ENCODE data around the gene CRIP1. TPM values are rescaled to one million over a fixed set of nuclear protein-coding genes. Genes with fewer than 3 reads are reported as not detected.

The CRIP1 gene
- total and polyA plus RNA-seq, 7 donors = 4.9 to 403 (median 24.3) TPM

DNA sequence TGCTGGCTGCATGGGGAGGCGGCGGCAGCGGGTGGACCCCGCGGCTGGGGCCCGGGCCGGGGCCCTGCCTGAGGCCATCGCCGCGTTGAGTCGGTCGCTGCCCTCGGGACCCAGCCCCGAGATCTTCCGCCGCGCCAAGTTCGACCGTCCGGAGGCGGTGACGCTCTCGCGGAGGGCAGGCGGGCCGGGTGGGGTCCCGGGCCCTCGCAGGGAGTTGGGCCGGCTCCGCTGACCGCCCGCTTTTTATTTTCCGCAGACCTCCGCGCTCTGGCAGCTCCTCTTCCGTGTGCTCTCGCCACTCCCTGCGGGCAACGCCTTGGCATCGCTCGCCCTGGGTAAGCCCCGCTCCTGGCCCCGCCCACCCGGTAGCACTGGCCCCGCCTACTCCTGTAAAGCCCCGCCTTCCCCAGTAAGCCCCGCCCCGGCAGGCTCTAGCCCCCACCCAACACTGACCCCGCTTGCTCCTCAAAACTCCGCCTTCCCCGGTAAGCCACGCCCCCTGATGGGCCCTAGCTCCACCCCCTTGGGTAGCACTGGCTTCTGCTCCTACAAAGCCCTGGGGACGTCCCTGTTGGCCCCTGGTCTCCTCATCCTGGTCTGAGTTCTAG is 4.8 kb downstream of the CRIP1 start:
- Histone ChIP-seq H3K36me3 (no peaks in the 10 kb centered on the region), H3K9me3 (no peaks in the 10 kb centered on the region), H3K27ac (peak overlapping the region; percentile 78 to 97 (median 87)), H3K27me3 (peaks cover 3 to 20% (median 17%) of the 10 kb centered on the region in 3 donors), H3K4me3 (peak overlapping the region; percentile 29 to 85 (median 58)), H3K4me1 (peaks cover 0 to 45% (median 42%) of the 10 kb centered on the region in 4 donors)
- WGBS, 2 donors = 1 to 2% methylated on average over 53 of the region's 53 CpGs
- DNase-seq = peak; percentile 83
- intact Hi-C loops (cut with DNase I) = loop anchor here (1.0 to 2.0 kb wide), 3 partner anchors 37 to 73 kb away; partner anchors contain the start of gene MTA1
- TF ChIP-seq POLR2AphosphoS5 (IDR thresholded peaks at IDR 0.05) = no peak
- no peak for TF ChIP-seq EP300 (IDR thresholded peaks at IDR 0.05)
- no peak for TF ChIP-seq POLR2A (IDR thresholded peaks at IDR 0.05)
- TF ChIP-seq, protein P1, sequence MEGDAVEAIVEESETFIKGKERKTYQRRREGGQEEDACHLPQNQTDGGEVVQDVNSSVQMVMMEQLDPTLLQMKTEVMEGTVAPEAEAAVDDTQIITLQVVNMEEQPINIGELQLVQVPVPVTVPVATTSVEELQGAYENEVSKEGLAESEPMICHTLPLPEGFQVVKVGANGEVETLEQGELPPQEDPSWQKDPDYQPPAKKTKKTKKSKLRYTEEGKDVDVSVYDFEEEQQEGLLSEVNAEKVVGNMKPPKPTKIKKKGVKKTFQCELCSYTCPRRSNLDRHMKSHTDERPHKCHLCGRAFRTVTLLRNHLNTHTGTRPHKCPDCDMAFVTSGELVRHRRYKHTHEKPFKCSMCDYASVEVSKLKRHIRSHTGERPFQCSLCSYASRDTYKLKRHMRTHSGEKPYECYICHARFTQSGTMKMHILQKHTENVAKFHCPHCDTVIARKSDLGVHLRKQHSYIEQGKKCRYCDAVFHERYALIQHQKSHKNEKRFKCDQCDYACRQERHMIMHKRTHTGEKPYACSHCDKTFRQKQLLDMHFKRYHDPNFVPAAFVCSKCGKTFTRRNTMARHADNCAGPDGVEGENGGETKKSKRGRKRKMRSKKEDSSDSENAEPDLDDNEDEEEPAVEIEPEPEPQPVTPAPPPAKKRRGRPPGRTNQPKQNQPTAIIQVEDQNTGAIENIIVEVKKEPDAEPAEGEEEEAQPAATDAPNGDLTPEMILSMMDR (IDR thresholded peaks at IDR 0.05) = no peak

GRCh38 chr14:105492031-105492970 is 5.6 kb downstream of the CRIP1 start:
- Histone ChIP-seq H3K27me3 (peaks cover 1 to 11% (median 9%) of the 10 kb centered on the region in 3 donors), H3K9me3 (no peaks in the 10 kb centered on the region), H3K4me3 (peak overlapping the region in 1 of 4 donors; percentile 85), H3K36me3 (no peaks in the 10 kb centered on the region), H3K27ac (peak overlapping the region in 3 of 4 donors; percentile 78 to 97 (median 93)), H3K4me1 (peaks cover 0 to 37% (median 36%) of the 10 kb centered on the region in 4 donors)
- peak; percentile 77 for DNase-seq
- WGBS, 2 donors = 86 to 92% methylated on average over 24 of the region's 24 CpGs
- TF ChIP-seq EP300 (IDR thresholded peaks at IDR 0.05) = no peak
- TF ChIP-seq POLR2AphosphoS5 (IDR thresholded peaks at IDR 0.05) = no peak
- no peak for TF ChIP-seq POLR2A (IDR thresholded peaks at IDR 0.05)
- TF ChIP-seq, protein P1 (IDR thresholded peaks at IDR 0.05) = no peak
- intact Hi-C loops (cut with DNase I) = no loop called here

DNA sequence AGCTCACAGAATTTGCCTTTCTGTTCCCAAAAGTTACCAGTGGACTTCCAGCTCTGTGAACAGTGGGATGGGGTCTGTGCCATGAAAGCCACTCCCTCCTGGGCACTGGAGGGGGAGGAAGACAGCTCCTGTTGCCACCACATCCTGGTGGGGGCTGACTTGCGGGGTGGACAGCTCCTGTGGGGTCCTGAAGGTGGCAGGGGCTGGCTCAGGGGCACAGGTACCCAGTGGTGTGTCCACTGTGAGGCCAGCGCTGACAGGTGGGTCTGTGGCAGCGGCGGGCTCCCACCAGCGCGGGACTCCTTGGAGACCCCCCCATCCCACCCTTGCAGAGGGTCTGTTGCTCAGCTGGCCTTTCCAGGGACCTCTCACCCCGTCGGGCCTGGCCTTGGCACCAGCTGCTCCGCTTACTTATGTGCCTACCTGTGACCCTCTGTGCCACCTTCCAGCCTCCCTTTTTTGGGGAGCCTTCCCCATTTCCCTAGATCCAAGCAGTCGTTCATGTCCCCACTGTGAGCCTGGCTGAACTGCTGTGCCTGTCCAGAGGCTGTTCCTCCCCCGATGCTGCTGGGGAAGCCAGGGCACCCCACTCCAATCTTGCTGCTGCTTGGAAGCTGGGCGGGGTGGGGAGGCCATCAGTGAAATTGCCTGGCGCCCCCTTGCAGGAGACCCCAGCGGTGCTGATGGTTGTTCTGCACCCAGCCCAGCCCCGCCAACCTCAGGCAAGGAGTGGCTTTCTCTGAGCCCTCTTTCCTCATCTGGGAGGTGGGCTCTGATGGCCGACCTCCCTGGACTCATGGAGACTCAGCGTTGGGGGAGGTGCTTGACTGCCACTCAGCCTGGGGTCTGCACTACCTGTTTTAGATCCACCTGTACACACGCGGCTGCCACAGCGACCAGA is 6.5 kb downstream of the CRIP1 start:
- peak; percentile 64 for DNase-seq
- H3K27me3 ChIP-seq = peaks cover 0 to 2% (median 0%) of the 10 kb centered on the region in 3 donors
- intact Hi-C loops (cut with DNase I) = no loop called here
- TF ChIP-seq, protein P1 (IDR thresholded peaks at IDR 0.05) = no peak
- TF ChIP-seq POLR2AphosphoS5 (IDR thresholded peaks at IDR 0.05) (no peak), EP300 (IDR thresholded peaks at IDR 0.05) (no peak), POLR2A (IDR thresholded peaks at IDR 0.05) (no peak)
- no peaks in the 10 kb centered on the region for H3K36me3 ChIP-seq
- WGBS, 2 donors = 92 to 94% methylated on average over 20 of the region's 20 CpGs
- H3K9me3 ChIP-seq = no peaks in the 10 kb centered on the region
- peaks cover 0 to 30% (median 27%) of the 10 kb centered on the region in 4 donors for H3K4me1 ChIP-seq
- H3K27ac ChIP-seq = no peak overlapping the region
- H3K4me3 ChIP-seq = no peak overlapping the region

DNA sequence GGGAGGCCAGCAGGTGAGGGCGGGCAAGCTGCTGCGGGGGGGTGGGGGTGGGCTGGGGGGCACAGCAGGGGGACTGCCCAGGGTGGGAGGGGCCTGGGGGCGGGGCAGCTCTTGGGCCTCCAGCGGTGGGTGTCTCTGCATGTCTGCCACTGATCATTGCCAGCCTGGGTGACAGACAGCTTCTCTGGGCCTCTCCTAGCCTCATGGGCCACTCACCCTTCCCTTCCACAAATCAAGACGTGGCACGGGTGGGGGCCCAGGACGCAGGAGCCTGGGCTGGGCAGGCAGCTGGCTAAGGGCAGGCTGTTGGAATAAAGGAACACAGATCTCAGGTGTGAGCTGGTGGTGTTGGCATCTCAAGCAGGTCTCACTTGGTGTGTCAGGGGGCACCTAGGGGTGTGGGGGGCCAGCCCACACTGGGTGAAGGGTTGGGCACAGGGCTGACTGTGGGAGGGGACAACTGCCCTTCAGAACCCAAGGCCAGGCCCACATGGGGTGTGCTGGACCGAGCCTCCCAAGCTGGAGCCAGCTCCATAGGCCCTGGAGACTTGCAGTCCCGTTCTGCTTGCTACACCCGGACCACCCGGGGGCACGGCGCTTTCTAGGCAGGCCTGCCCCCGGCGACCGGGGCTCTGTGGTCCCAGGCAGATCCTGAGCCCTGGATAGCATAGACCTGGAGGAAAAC is 7.4 kb downstream of the CRIP1 start:
- H3K36me3 ChIP-seq = no peaks in the 10 kb centered on the region
- TF ChIP-seq POLR2AphosphoS5 (IDR thresholded peaks at IDR 0.05) (no peak), POLR2A (IDR thresholded peaks at IDR 0.05) (no peak), EP300 (IDR thresholded peaks at IDR 0.05) (no peak)
- TF ChIP-seq, protein P1 (IDR thresholded peaks at IDR 0.05) = no peak
- no peak overlapping the region for H3K4me3 ChIP-seq
- no peak overlapping the region for H3K27ac ChIP-seq
- intact Hi-C loops (cut with DNase I) = no loop called here
- peak; percentile 57 for DNase-seq
- no peaks in the 10 kb centered on the region for H3K27me3 ChIP-seq
- no peaks in the 10 kb centered on the region for H3K9me3 ChIP-seq
- WGBS, 2 donors = 92 to 94% methylated on average over 16 of the region's 16 CpGs
- H3K4me1 ChIP-seq = peaks cover 0 to 22% (median 20%) of the 10 kb centered on the region in 4 donors

Measured in sigmoid colon (tissue), 7 donors.